Mesenchymal stem cell (in vitro differentiated cells and primary cell): ENCODE data around the gene SLC12A6.

Source experiments
- DNase-seq: peaks from one replicate; pipeline ENCODE4 v3.0.0-alpha.2; 2013
- H2AFZ ChIP-seq: one replicate; pipeline ENCODE4 v1.6.1; 2013; ENCODE audit warnings: low read depth, mild to moderate bottlenecking, control low read depth, inconsistent platforms, low read length, moderate library complexity
- H2AK5ac ChIP-seq: 2 replicates; pipeline ENCODE4 v1.6.1; 2013; ENCODE audit warnings: low read length, moderate library complexity, mild to moderate bottlenecking, inconsistent platforms; ENCODE audit not compliant: severe bottlenecking
- H2BK120ac ChIP-seq: one replicate; pipeline ENCODE4 v1.6.1; 2013; ENCODE audit warnings: low read depth, mild to moderate bottlenecking, inconsistent platforms, low read length, moderate library complexity
- H2BK12ac ChIP-seq, 2 experiments: one replicate each; pipeline ENCODE4 v1.6.1; 2013; ENCODE audit warnings: inconsistent platforms in 2 of 2, low read length in 2 of 2, mild to moderate bottlenecking in 2 of 2, moderate library complexity in 2 of 2, control low read depth in 1 of 2
- H2BK15ac ChIP-seq: one replicate; pipeline ENCODE4 v1.6.1; 2013; ENCODE audit warnings: mild to moderate bottlenecking, low read depth, inconsistent platforms; ENCODE audit not compliant: poor library complexity, severe bottlenecking
- H2BK5ac ChIP-seq: 2 replicates; pipeline ENCODE4 v1.6.1; 2013; ENCODE audit warnings: low read depth, mild to moderate bottlenecking, low read length, control low read depth, inconsistent platforms; ENCODE audit not compliant: poor library complexity, severe bottlenecking
- H3K14ac ChIP-seq, 2 experiments: one replicate each; pipeline ENCODE4 v1.6.1; 2013; ENCODE audit warnings: inconsistent platforms in 2 of 2, low read length in 2 of 2, control low read depth in 1 of 2, mild to moderate bottlenecking in 1 of 2, moderate library complexity in 1 of 2
- H3K18ac ChIP-seq, 2 experiments: one replicate each; pipeline ENCODE4 v1.6.1; 2013; ENCODE audit warnings: inconsistent platforms in 2 of 2, low read length in 2 of 2, control low read depth in 1 of 2, low read depth in 1 of 2, mild to moderate bottlenecking in 1 of 2
- H3K23ac ChIP-seq, 2 experiments: one replicate each; pipeline ENCODE4 v1.6.1; 2013; ENCODE audit warnings: inconsistent platforms in 2 of 2, low read length in 2 of 2, mild to moderate bottlenecking in 2 of 2, moderate library complexity in 2 of 2, control low read depth in 1 of 2
- H3K27ac ChIP-seq: 2 replicates; pipeline ENCODE4 v1.5.1; 2013; ENCODE audit warnings: mild to moderate bottlenecking, moderate library complexity, low read length, control low read depth, inconsistent platforms; ENCODE audit not compliant: poor library complexity, severe bottlenecking
- H3K27me3 ChIP-seq, 2 experiments: 2 replicates each; pipeline versions ENCODE4 v1.6.1 to v1.7.0; 2013; ENCODE audit warnings: low read length in 2 of 2, mild to moderate bottlenecking in 2 of 2, moderate library complexity in 2 of 2, control low read depth in 1 of 2, inconsistent platforms in 1 of 2; ENCODE audit not compliant: control insufficient read depth in 1 of 2, insufficient read depth in 1 of 2
- H3K36me3 ChIP-seq, 2 experiments: 2 replicates each; pipeline versions ENCODE4 v1.6.1 to v1.7.0; 2013; ENCODE audit warnings: low read length in 2 of 2, control low read depth in 1 of 2, inconsistent platforms in 1 of 2, low read depth in 1 of 2, mild to moderate bottlenecking in 1 of 2; ENCODE audit not compliant: insufficient read depth in 2 of 2, control insufficient read depth in 1 of 2
- H3K4ac ChIP-seq, 2 experiments: one replicate each; pipeline ENCODE4 v1.6.1; 2013; ENCODE audit warnings: inconsistent platforms in 2 of 2, low read length in 2 of 2, mild to moderate bottlenecking in 2 of 2, moderate library complexity in 2 of 2, control low read depth in 1 of 2, low read depth in 1 of 2
- H3K4me1 ChIP-seq: 2 replicates; pipeline ENCODE4 v1.6.1; 2013; ENCODE audit warnings: low read depth, low read length, control low read depth; ENCODE audit not compliant: control insufficient read depth, insufficient read depth
- H3K4me2 ChIP-seq: 2 replicates; pipeline ENCODE4 v1.6.1; 2013; ENCODE audit warnings: low read length, mild to moderate bottlenecking, inconsistent platforms; ENCODE audit not compliant: poor library complexity, severe bottlenecking
- H3K4me3 ChIP-seq, 2 experiments: 2 replicates each; pipeline versions ENCODE4 v1.5.1 to v1.7.0; 2013; ENCODE audit warnings: low read length in 2 of 2, mild to moderate bottlenecking in 2 of 2, control low read depth in 1 of 2, low read depth in 1 of 2; ENCODE audit not compliant: insufficient read depth in 1 of 2
- H3K79me1 ChIP-seq: replicated peaks from 2 replicates; pipeline ENCODE4 v1.6.1; 2013; ENCODE audit warnings: mild to moderate bottlenecking, control low read depth, low read length, inconsistent platforms; ENCODE audit not compliant: poor library complexity, severe bottlenecking
- H3K9ac ChIP-seq: 2 replicates; pipeline ENCODE4 v1.7.0; 2013; ENCODE audit warnings: mild to moderate bottlenecking, low read length, moderate library complexity
- H3K9me3 ChIP-seq: 2 replicates; pipeline ENCODE4 v1.7.0; 2013; ENCODE audit warnings: mild to moderate bottlenecking, low read length; ENCODE audit not compliant: control insufficient read depth
- H4K8ac ChIP-seq: one replicate; pipeline ENCODE4 v1.6.1; 2013; ENCODE audit warnings: inconsistent platforms, mild to moderate bottlenecking, low read length, moderate library complexity
- H4K91ac ChIP-seq: one replicate; pipeline ENCODE4 v1.6.1; 2013; ENCODE audit warnings: mild to moderate bottlenecking, low read length, inconsistent platforms
- WGBS: methylation state at CpG from one replicate; pipeline ENCODE4 v1.1.7; 2013; ENCODE audit warnings: mixed read lengths; 5-methylcytosine and 5-hydroxymethylcytosine counted together

The SLC12A6 gene

GRCh38 chr15:34365836-34366235 lies 28.3 kb upstream of the SLC12A6 start:
- H3K14ac ChIP-seq, result no peak overlapping the region
- peak overlapping the region; percentile 54 for H2AFZ ChIP-seq
- H3K18ac ChIP-seq, result peak overlapping the region in 1 of 2 experiments; percentile 54
- peaks cover 33% of the 10 kb centered on the region for H3K79me1 ChIP-seq
- 46% methylated on average over 4 of the region's 5 CpGs for WGBS
- H2BK5ac ChIP-seq, result no peak overlapping the region
- no peak overlapping the region for H3K23ac ChIP-seq
- peaks cover 12% of the 10 kb centered on the region for H3K4me1 ChIP-seq
- H2BK15ac ChIP-seq, result no peak overlapping the region
- no peaks in the 10 kb centered on the region for H3K27me3 ChIP-seq
- H2BK12ac ChIP-seq, result no peak overlapping the region
- H3K4me2 ChIP-seq, result peak overlapping the region; percentile 94
- peak overlapping the region; percentile 45 for H4K8ac ChIP-seq
- H2BK120ac ChIP-seq, result no peak overlapping the region
- peak overlapping the region; percentile 62 for H4K91ac ChIP-seq
- H3K27ac ChIP-seq, result no peak overlapping the region
- H3K4me3 ChIP-seq, result peak overlapping the region; percentile 63 to 88
- H2AK5ac ChIP-seq, result no peak overlapping the region
- DNase-seq, result no peak
- no peak overlapping the region for H3K4ac ChIP-seq
- H3K36me3 ChIP-seq, result peaks cover 18 to 28% of the 10 kb centered on the region in 2 experiments
- H3K9ac ChIP-seq, result peak overlapping the region; percentile 78
- no peaks in the 10 kb centered on the region for H3K9me3 ChIP-seq

DNA sequence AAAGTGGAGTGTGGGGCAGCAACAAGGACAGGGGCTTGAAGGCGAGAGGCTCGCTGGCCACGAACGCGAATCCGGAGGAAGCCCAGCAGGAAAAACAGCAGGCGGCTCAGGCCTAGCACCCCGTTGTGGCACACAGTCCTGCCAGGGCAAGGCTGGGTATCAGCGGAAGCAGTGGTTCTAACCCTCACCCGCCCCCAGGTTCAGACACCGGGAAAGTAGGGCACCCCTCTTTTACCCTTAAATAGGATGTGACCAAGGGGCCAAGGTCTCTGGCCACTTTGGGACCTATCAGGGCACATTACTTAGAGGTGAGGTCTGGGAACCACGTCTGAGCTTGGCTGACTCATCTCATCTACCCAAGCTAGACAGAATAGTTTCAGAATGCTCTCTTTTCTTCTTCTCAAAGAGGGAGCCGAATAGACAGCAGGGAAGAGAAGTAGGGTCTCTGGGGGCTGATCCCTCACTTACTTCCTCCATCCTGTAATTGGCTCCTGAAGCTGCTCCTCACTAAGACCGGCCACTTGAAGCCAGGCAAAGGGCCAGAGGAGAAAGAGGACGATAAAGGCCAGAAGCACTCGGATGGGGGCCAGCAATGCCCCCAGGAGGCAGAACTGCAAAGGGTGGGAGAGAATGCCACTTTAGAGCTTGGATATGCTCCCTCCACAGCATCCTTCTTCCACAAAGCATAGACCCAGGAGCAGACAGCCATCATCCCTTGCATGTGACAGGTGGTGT lies 27.7 kb upstream of the SLC12A6 start:
- no peak overlapping the region for H3K4ac ChIP-seq
- H2BK15ac ChIP-seq, result no peak overlapping the region
- no peaks in the 10 kb centered on the region for H3K27me3 ChIP-seq
- H4K91ac ChIP-seq, result peak overlapping the region; percentile 62
- no peak overlapping the region for H3K23ac ChIP-seq
- no peak overlapping the region for H3K27ac ChIP-seq
- no peak overlapping the region for H2BK12ac ChIP-seq
- H3K9me3 ChIP-seq, result no peaks in the 10 kb centered on the region
- H2BK120ac ChIP-seq, result no peak overlapping the region
- H3K4me1 ChIP-seq, result peaks cover 12% of the 10 kb centered on the region
- H3K18ac ChIP-seq, result peak overlapping the region in 1 of 2 experiments; percentile 50
- H2AK5ac ChIP-seq, result no peak overlapping the region
- no peak overlapping the region for H2BK5ac ChIP-seq
- peak overlapping the region; percentile 19 for H4K8ac ChIP-seq
- no peak overlapping the region for H3K14ac ChIP-seq
- H3K4me2 ChIP-seq, result no peak overlapping the region
- peak overlapping the region in 1 of 2 experiments; percentile 88 for H3K4me3 ChIP-seq
- H3K79me1 ChIP-seq, result peaks cover 33% of the 10 kb centered on the region
- peak; percentile 11 for DNase-seq
- peak overlapping the region; percentile 78 for H3K9ac ChIP-seq
- peaks cover 21 to 33% of the 10 kb centered on the region in 2 experiments for H3K36me3 ChIP-seq
- no peak overlapping the region for H2AFZ ChIP-seq
- 86% methylated on average over 14 of the region's 16 CpGs for WGBS

DNA sequence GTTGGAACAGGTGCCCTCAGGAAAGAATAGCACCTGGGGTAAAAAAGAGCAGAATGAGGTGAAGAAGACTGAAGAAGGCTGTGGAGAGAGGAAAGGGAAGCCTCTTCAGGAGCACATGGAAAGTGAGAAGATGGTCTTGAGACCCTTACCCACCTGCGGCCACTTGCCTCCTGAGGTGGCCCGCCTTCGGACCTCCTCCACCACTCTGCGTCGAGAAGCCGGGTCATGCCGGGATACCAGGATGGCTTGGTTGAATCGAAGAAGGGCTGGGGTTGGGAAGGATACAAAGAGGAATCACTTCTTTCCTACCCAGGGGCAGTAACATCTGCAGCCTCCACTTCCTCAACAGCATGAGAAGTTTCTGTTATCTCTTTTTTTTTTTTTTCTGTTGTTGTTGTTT lies 26.5 kb upstream of the SLC12A6 start:
- 100% methylated on average over 5 of the region's 8 CpGs for WGBS
- Histone ChIP-seq H3K9ac (no peak overlapping the region), H3K4me3 (no peak overlapping the region), H3K79me1 (peaks cover 33% of the 10 kb centered on the region), H4K91ac (no peak overlapping the region), H3K23ac (no peak overlapping the region), H3K18ac (no peak overlapping the region), H2AFZ (no peak overlapping the region), H3K27ac (no peak overlapping the region), H2BK15ac (no peak overlapping the region), H2AK5ac (no peak overlapping the region), H3K9me3 (no peaks in the 10 kb centered on the region), H2BK5ac (no peak overlapping the region), H3K27me3 (no peaks in the 10 kb centered on the region), H2BK12ac (no peak overlapping the region), H3K36me3 (peaks cover 33 to 46% of the 10 kb centered on the region in 2 experiments), H3K14ac (no peak overlapping the region), H3K4me1 (peaks cover 12% of the 10 kb centered on the region), H3K4ac (no peak overlapping the region), H4K8ac (no peak overlapping the region), H2BK120ac (no peak overlapping the region), H3K4me2 (no peak overlapping the region)
- DNase-seq, result no peak

DNA sequence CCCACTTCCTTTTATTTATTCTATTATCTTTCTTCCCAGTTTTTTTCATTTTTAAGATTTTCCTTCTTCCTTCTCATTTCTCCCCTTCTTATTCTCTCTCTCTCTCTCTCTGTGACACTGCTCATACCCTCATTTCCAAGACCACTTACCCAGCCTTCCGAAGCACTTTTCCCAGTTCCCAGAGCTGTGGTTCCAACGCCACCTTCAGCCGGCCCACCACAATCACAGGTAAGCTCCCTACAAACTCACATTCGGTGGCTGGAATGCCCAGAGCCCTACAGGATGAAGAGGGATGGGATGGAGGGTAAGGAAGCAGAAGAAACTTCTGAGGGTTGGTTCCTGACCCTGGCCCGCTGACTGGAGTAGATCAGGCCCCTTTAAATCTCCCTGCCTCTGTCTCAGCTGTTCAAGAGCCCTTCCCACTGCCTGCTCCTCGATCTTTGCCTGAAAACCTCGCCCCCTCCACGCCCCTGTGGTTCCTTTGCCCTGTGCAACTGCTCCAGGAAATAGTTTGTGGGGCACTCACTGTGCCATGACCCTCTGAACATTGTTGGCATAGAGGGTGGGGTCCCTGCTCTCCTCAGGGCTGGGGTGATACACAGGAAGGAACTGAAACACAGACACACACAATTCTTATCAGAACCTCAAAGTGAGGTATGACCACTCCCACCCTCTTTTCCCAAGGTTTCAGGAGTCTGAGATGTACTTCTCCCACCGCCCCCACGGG lies 24.6 kb upstream of the SLC12A6 start:
- H3K79me1 ChIP-seq, result peaks cover 27% of the 10 kb centered on the region
- H3K36me3 ChIP-seq, result peaks cover 44 to 63% of the 10 kb centered on the region in 2 experiments
- 96% methylated on average over 7 of the region's 10 CpGs for WGBS
- H3K4me3 ChIP-seq, result no peak overlapping the region
- no peak overlapping the region for H2BK120ac ChIP-seq
- H3K4me1 ChIP-seq, result peaks cover 10% of the 10 kb centered on the region
- H4K91ac ChIP-seq, result no peak overlapping the region
- H4K8ac ChIP-seq, result no peak overlapping the region
- no peak overlapping the region for H3K14ac ChIP-seq
- H2BK5ac ChIP-seq, result no peak overlapping the region
- no peak overlapping the region for H3K4ac ChIP-seq
- no peak overlapping the region for H3K4me2 ChIP-seq
- no peak overlapping the region for H2AFZ ChIP-seq
- no peaks in the 10 kb centered on the region for H3K27me3 ChIP-seq
- H3K9ac ChIP-seq, result no peak overlapping the region
- H3K18ac ChIP-seq, result no peak overlapping the region
- no peak overlapping the region for H2BK12ac ChIP-seq
- H3K23ac ChIP-seq, result no peak overlapping the region
- no peak overlapping the region for H2AK5ac ChIP-seq
- no peak overlapping the region for H3K27ac ChIP-seq
- no peak overlapping the region for H2BK15ac ChIP-seq
- no peak for DNase-seq
- H3K9me3 ChIP-seq, result no peaks in the 10 kb centered on the region
